Activated naive CD4-positive, alpha-beta T cell treated with anti-CD3 and anti-CD28 coated beads, Interleukin-2, amount 50 U/mL, for 72 hours (primary cell): ENCODE measurements around the gene GALNTL6. TPM values are rescaled to one million over a fixed set of nuclear protein-coding genes. Genes with fewer than 3 reads are reported as not detected.

Experiments used
- ATAC-seq, 2 donors: fragments of 150-1000 bp; cut with Tn5 transposase; 2 replicates each; pipeline ENCODE4 v1.10.0; 2021; ENCODE audit warnings: mild to moderate bottlenecking in 2 of 2, moderate library complexity in 2 of 2
- DNase-seq, 2 donors: peaks; one replicate each; pipeline ENCODE4 v3.0.0; 2021 to 2022; ENCODE audit warnings: low spot score in 2 of 2
- H3K27ac Mint-ChIP-seq, 2 donors: one replicate each; pipeline ENCODE4 v1.8.0; 2022; ENCODE audit warnings: mild to moderate bottlenecking in 2 of 2, mixed read lengths in 2 of 2
- H3K36me3 Mint-ChIP-seq, 2 donors: one replicate each; pipeline ENCODE4 v1.8.0; 2022; ENCODE audit warnings: mixed read lengths in 2 of 2
- H3K9me3 Mint-ChIP-seq, 2 donors: one replicate each; pipeline ENCODE4 v1.8.0; 2022; ENCODE audit warnings: mixed read lengths in 2 of 2
- total RNA-seq, 2 donors: library from RNA; stranded (reverse); gene quantifications; one replicate each; pipeline ENCODE4 v1.2.3, GENCODE V29; 2022

The GALNTL6 gene
- total RNA-seq, 2 donors from 2014 or later: not detected

GRCh38 chr4:172555725-172556124 is 742.5 kb downstream of the GALNTL6 start:
- ATAC-seq (no peak), DNase-seq (no peak)
- Mint-ChIP-seq H3K9me3 (peaks cover 5% of the 10 kb centered on the region in 2 donors), H3K27ac (no peak overlapping the region), H3K36me3 (no peaks in the 10 kb centered on the region)

- DNase-seq (no peak), ATAC-seq (no peak)
- Mint-ChIP-seq H3K27ac (no peak overlapping the region), H3K36me3 (no peaks in the 10 kb centered on the region), H3K9me3 (peaks cover 7 to 12% of the 10 kb centered on the region in 2 donors)
Observed at GRCh38 chr4:172573899-172574298, 760.7 kb downstream of the GALNTL6 start.

- no peaks in the 10 kb centered on the region for H3K36me3 Mint-ChIP-seq
Observed at GRCh38 chr4:172578712-172579111, 765.5 kb downstream of the GALNTL6 start.

GRCh38 chr4:172584816-172585215 is 771.6 kb downstream of the GALNTL6 start:
- no peaks in the 10 kb centered on the region for H3K36me3 Mint-ChIP-seq
- H3K27ac Mint-ChIP-seq: no peak overlapping the region
- ATAC-seq (no peak), DNase-seq (no peak)
- H3K9me3 Mint-ChIP-seq: peaks cover 19 to 22% of the 10 kb centered on the region in 2 donors

More at GRCh38 chr4:172578712-172579111, 765.5 kb downstream of the GALNTL6 start:
- Mint-ChIP-seq H3K9me3 (peaks cover 7 to 9% of the 10 kb centered on the region in 2 donors), H3K27ac (no peak overlapping the region)
- DNase-seq: no peak
- ATAC-seq: no peak

GRCh38 chr4:172596206-172596605 is 783.0 kb downstream of the GALNTL6 start:
- DNase-seq (no peak), ATAC-seq (no peak)
- no peak overlapping the region for H3K27ac Mint-ChIP-seq
- peaks cover 5 to 6% of the 10 kb centered on the region in 2 donors for H3K9me3 Mint-ChIP-seq
- H3K36me3 Mint-ChIP-seq: no peaks in the 10 kb centered on the region

- no peaks in the 10 kb centered on the region for H3K9me3 Mint-ChIP-seq
- DNase-seq (no peak), ATAC-seq (no peak)
- no peak overlapping the region for H3K27ac Mint-ChIP-seq
- no peaks in the 10 kb centered on the region for H3K36me3 Mint-ChIP-seq
Observed at GRCh38 chr4:172599554-172599953, 786.4 kb downstream of the GALNTL6 start.

- peaks cover 4 to 8% of the 10 kb centered on the region in 2 donors for H3K9me3 Mint-ChIP-seq
- no peak overlapping the region for H3K27ac Mint-ChIP-seq
- DNase-seq: no peak
- no peak for ATAC-seq
- no peaks in the 10 kb centered on the region for H3K36me3 Mint-ChIP-seq
Observed at GRCh38 chr4:172601195-172601594, 788.0 kb downstream of the GALNTL6 start.

- Mint-ChIP-seq H3K36me3 (no peaks in the 10 kb centered on the region), H3K27ac (no peak overlapping the region), H3K9me3 (peaks cover 5 to 10% of the 10 kb centered on the region in 2 donors)
- DNase-seq: no peak
- ATAC-seq: no peak
Observed at GRCh38 chr4:172619218-172619617, 806.0 kb downstream of the GALNTL6 start.

- no peaks in the 10 kb centered on the region for H3K36me3 Mint-ChIP-seq
- H3K9me3 Mint-ChIP-seq: peaks cover 7 to 10% of the 10 kb centered on the region in 2 donors
- DNase-seq (no peak), ATAC-seq (no peak)
- no peak overlapping the region for H3K27ac Mint-ChIP-seq
Observed at GRCh38 chr4:172619798-172620197, 806.6 kb downstream of the GALNTL6 start.

GRCh38 chr4:172628263-172628662 is 815.1 kb downstream of the GALNTL6 start:
- Mint-ChIP-seq H3K36me3 (no peaks in the 10 kb centered on the region), H3K27ac (no peak overlapping the region), H3K9me3 (peaks cover 4 to 11% of the 10 kb centered on the region in 2 donors)
- ATAC-seq (no peak), DNase-seq (no peak)

- H3K36me3 Mint-ChIP-seq: no peaks in the 10 kb centered on the region
- H3K9me3 Mint-ChIP-seq: peaks cover 2 to 7% of the 10 kb centered on the region in 2 donors
- DNase-seq: no peak
- no peak overlapping the region for H3K27ac Mint-ChIP-seq
- ATAC-seq: no peak
Observed at GRCh38 chr4:172630280-172630679, 817.1 kb downstream of the GALNTL6 start.

- no peak for ATAC-seq
- H3K36me3 Mint-ChIP-seq: no peaks in the 10 kb centered on the region
- peaks cover 0 to 4% of the 10 kb centered on the region in 2 donors for H3K9me3 Mint-ChIP-seq
- H3K27ac Mint-ChIP-seq: no peak overlapping the region
- DNase-seq: no peak
Observed at GRCh38 chr4:172631832-172632231, 818.6 kb downstream of the GALNTL6 start.

GRCh38 chr4:172648471-172648870 is 835.3 kb downstream of the GALNTL6 start:
- H3K9me3 Mint-ChIP-seq: peaks cover 0 to 7% of the 10 kb centered on the region in 2 donors
- H3K27ac Mint-ChIP-seq: no peak overlapping the region
- no peaks in the 10 kb centered on the region for H3K36me3 Mint-ChIP-seq
- ATAC-seq: no peak
- DNase-seq: no peak

GRCh38 chr4:172649143-172649542 is 835.9 kb downstream of the GALNTL6 start:
- ATAC-seq: no peak
- Mint-ChIP-seq H3K27ac (no peak overlapping the region), H3K9me3 (peaks cover 0 to 10% of the 10 kb centered on the region in 2 donors)

GRCh38 chr4:172650758-172651530 is 837.7 kb downstream of the GALNTL6 start:
- ATAC-seq (no peak), DNase-seq (no peak)
- Mint-ChIP-seq H3K27ac (no peak overlapping the region), H3K9me3 (peaks cover 0 to 10% of the 10 kb centered on the region in 2 donors), H3K36me3 (no peaks in the 10 kb centered on the region)

More at GRCh38 chr4:172649143-172649542, 835.9 kb downstream of the GALNTL6 start:
- no peak for DNase-seq
- no peaks in the 10 kb centered on the region for H3K36me3 Mint-ChIP-seq

GRCh38 chr4:172651961-172652360 is 838.8 kb downstream of the GALNTL6 start:
- DNase-seq (no peak), ATAC-seq (no peak)
- no peaks in the 10 kb centered on the region for H3K36me3 Mint-ChIP-seq
- no peak overlapping the region for H3K27ac Mint-ChIP-seq
- peaks cover 0 to 10% of the 10 kb centered on the region in 2 donors for H3K9me3 Mint-ChIP-seq

GRCh38 chr4:172652369-172652768 is 839.2 kb downstream of the GALNTL6 start:
- H3K27ac Mint-ChIP-seq: no peak overlapping the region
- no peaks in the 10 kb centered on the region for H3K36me3 Mint-ChIP-seq
- peaks cover 0 to 10% of the 10 kb centered on the region in 2 donors for H3K9me3 Mint-ChIP-seq
- no peak for ATAC-seq
- no peak for DNase-seq

GRCh38 chr4:172653676-172654075 is 840.5 kb downstream of the GALNTL6 start:
- peaks cover 0 to 10% of the 10 kb centered on the region in 2 donors for H3K9me3 Mint-ChIP-seq
- no peak for ATAC-seq

More at GRCh38 chr4:172653676-172654075, 840.5 kb downstream of the GALNTL6 start:
- Mint-ChIP-seq H3K27ac (no peak overlapping the region), H3K36me3 (no peaks in the 10 kb centered on the region)
- DNase-seq: no peak
